Mesodermal cell (in vitro differentiated cells): ENCODE data around the gene SF3B6.

Experiments used
- H3K27ac ChIP-seq: 2 replicates; pipeline ENCODE4 v1.7.0; 2013; ENCODE audit warnings: mild to moderate bottlenecking, low read depth, low read length, moderate library complexity; ENCODE audit not compliant: severe bottlenecking
- H3K36me3 ChIP-seq: 2 replicates; pipeline ENCODE4 v1.7.1; 2013; ENCODE audit warnings: mild to moderate bottlenecking, low read length, moderate library complexity; ENCODE audit not compliant: control insufficient read depth, insufficient read depth
- H3K4me1 ChIP-seq: one replicate; pipeline ENCODE4 v1.7.1; 2013; ENCODE audit warnings: mild to moderate bottlenecking, low read length; ENCODE audit not compliant: insufficient read depth, control insufficient read depth, poor library complexity, severe bottlenecking
- H3K4me3 ChIP-seq: 2 replicates; pipeline ENCODE4 v1.7.0; 2013; ENCODE audit warnings: low read length, control low read depth, mild to moderate bottlenecking; ENCODE audit not compliant: insufficient read depth, poor library complexity, severe bottlenecking; ENCODE audit errors: extremely low read depth
- H3K9me3 ChIP-seq: 2 replicates; pipeline ENCODE4 v1.7.1; 2013; ENCODE audit warnings: mild to moderate bottlenecking, low read length, moderate library complexity; ENCODE audit not compliant: control insufficient read depth
- WGBS, 2 experiments: methylation state at CpG; one replicate each; pipeline ENCODE4 v1.1.5; 2013; ENCODE audit warnings: missing lambda C conversion rate in 2 of 2; ENCODE audit not compliant: insufficient coverage in 2 of 2; 5-methylcytosine and 5-hydroxymethylcytosine counted together

Gene SF3B6

DNA sequence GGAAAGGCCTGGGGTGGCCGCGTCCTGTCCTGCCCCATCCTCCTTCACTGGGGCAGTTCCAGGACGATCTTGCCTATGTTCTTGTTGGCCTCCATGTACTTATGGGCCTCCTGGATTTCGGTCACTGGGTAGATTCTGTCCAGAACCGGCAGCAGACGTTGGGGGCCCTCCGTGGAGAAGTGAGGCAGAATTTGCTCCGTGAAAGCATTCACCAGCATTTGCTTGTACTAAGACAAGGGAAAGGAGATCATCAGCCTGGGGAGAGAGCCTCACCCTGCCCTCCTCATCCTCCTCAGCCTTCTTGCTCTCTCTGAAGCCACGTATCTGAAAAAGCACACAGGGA, 1.4 kb upstream of the SF3B6 start:
- Histone ChIP-seq H3K9me3 (no peaks in the 10 kb centered on the region), H3K4me3 (peak overlapping the region; percentile 5), H3K27ac (peak overlapping the region; percentile 41), H3K36me3 (peaks cover 57% of the 10 kb centered on the region), H3K4me1 (peaks cover 4% of the 10 kb centered on the region)
- WGBS, 2 experiments, result 75 to 77% methylated on average over 8 of the region's 9 CpGs

- Histone ChIP-seq H3K36me3 (peaks cover 57% of the 10 kb centered on the region), H3K4me3 (peak overlapping the region; percentile 64), H3K9me3 (no peaks in the 10 kb centered on the region), H3K4me1 (peaks cover 4% of the 10 kb centered on the region), H3K27ac (peak overlapping the region; percentile 41)
- 45 to 51% methylated on average over 32 to 38 of the region's 41 CpGs for WGBS, 2 experiments
Measured at GRCh38 chr2:24076849-24077534, 866 bp upstream of the SF3B6 start.

DNA sequence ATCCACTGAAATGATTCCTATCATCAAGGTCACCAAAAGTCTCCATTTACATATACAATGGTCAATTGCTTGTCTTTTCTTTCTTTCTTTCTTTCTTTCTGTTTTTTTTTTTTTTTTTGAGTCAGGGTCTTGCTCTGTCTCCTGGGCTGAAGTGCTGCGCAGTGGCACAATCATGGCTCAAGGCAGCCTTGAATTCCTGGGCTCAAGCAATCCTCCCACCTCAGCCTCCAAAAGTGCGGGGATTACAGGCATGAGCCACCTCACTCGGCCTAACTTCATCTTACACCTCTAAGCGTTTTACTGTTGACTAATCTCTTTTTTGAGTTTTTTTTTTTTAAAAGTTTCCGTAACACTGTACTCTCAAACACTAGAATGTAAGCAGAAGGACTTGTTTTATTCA, 867 bp downstream of the SF3B6 start:
- Histone ChIP-seq H3K4me3 (peak overlapping the region; percentile 64), H3K9me3 (no peaks in the 10 kb centered on the region), H3K27ac (no peak overlapping the region), H3K4me1 (peaks cover 4% of the 10 kb centered on the region), H3K36me3 (peaks cover 54% of the 10 kb centered on the region)
- 89 to 90% methylated on average over 1 to 2 of the region's 5 CpGs for WGBS, 2 experiments

GRCh38 chr2:24073816-24074215, 2.3 kb downstream of the SF3B6 start:
- no peaks in the 10 kb centered on the region for H3K9me3 ChIP-seq
- peaks cover 4% of the 10 kb centered on the region for H3K4me1 ChIP-seq
- no peak overlapping the region for H3K27ac ChIP-seq
- 100% methylated on average over 1 to 2 of the region's 6 CpGs for WGBS, 2 experiments
- peaks cover 52% of the 10 kb centered on the region for H3K36me3 ChIP-seq
- no peak overlapping the region for H3K4me3 ChIP-seq

GRCh38 chr2:24072259-24072658, 3.9 kb downstream of the SF3B6 start:
- Histone ChIP-seq H3K4me3 (no peak overlapping the region), H3K27ac (no peak overlapping the region), H3K9me3 (no peaks in the 10 kb centered on the region), H3K4me1 (peaks cover 4% of the 10 kb centered on the region), H3K36me3 (peaks cover 58% of the 10 kb centered on the region)
- WGBS, 2 experiments, result 80 to 100% methylated on average over 1 to 2 of the region's 4 CpGs

- Histone ChIP-seq H3K4me3 (no peak overlapping the region), H3K4me1 (no peaks in the 10 kb centered on the region), H3K27ac (no peak overlapping the region), H3K36me3 (peaks cover 61% of the 10 kb centered on the region), H3K9me3 (no peaks in the 10 kb centered on the region)
- 100% methylated on average over 2 of the region's 2 CpGs; no CpG with 5 or more reads in 1 of the 2 experiments for WGBS, 2 experiments
Measured at GRCh38 chr2:24065341-24065740, 10.8 kb downstream of the SF3B6 start.

DNA sequence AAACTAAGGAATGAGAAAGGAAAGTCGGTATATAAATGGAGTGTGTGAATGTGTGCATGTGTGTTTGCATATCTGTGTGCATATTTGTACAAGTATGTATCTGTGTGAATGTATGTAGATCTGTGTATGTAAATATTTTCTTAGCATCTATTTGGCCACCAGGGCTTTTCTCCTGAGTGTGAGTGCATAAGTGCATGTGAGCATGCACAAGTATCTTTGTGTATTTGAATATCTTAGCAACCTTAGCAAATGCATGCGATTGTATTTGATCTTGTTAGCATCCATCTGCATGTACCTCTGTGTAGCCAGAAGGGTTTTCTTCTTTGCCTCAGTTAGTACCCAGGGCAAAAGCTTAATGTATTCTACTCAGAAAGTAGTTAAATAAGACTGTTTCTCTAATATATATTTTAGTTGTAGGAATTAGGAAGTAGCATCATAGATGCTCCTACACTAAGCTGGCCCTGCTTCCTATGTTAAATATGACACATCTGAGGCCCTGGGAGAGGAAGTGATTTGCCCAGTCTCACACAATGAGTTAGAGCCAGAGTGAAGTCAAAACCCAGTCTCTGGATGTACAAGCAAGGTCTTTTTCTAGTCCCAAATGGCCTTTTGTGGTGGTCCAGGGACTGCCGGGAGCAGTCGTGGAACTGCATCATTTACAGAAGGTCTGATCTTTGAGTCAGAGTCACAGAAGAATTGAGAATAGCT, 17.4 kb downstream of the SF3B6 start:
- H3K36me3 ChIP-seq, result peaks cover 29% of the 10 kb centered on the region
- H3K4me1 ChIP-seq, result no peaks in the 10 kb centered on the region
- H3K9me3 ChIP-seq, result no peaks in the 10 kb centered on the region
- no peak overlapping the region for H3K4me3 ChIP-seq
- 93 to 96% methylated on average over 2 to 4 of the region's 4 CpGs for WGBS, 2 experiments
- no peak overlapping the region for H3K27ac ChIP-seq

DNA sequence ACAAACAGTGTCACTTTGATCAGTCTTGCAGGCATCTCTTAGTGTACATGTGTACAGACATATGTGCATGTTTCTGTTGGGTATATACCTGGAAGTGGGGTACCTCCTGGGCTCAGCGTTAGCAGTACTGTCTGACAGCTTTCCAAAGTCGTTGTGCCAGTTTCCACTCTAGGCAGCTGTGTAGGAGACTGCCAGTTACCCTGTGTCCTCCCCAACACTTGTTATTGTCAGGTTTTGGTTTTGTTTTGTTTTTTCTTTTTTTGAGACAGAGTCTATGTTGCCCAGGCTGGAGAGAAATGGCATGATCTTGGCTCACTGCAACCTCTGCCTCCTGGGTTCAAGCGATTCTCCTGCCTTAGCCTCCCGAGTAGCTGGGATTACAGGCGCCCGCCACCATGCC, 20.4 kb downstream of the SF3B6 start:
- 91 to 100% methylated on average over 5 to 6 of the region's 6 CpGs for WGBS, 2 experiments
- Histone ChIP-seq H3K27ac (no peak overlapping the region), H3K4me3 (no peak overlapping the region), H3K4me1 (no peaks in the 10 kb centered on the region), H3K9me3 (no peaks in the 10 kb centered on the region), H3K36me3 (peaks cover 18% of the 10 kb centered on the region)

GRCh38 chr2:24054366-24055010, 21.6 kb downstream of the SF3B6 start:
- Histone ChIP-seq H3K27ac (no peak overlapping the region), H3K36me3 (peaks cover 18% of the 10 kb centered on the region), H3K9me3 (no peaks in the 10 kb centered on the region), H3K4me3 (no peak overlapping the region), H3K4me1 (no peaks in the 10 kb centered on the region)
- WGBS, 2 experiments, result 88 to 92% methylated on average over 4 to 6 of the region's 8 CpGs

- peaks cover 18% of the 10 kb centered on the region for H3K36me3 ChIP-seq
- H3K27ac ChIP-seq, result no peak overlapping the region
- no peak overlapping the region for H3K4me3 ChIP-seq
- no peaks in the 10 kb centered on the region for H3K9me3 ChIP-seq
- no CpG with 5 or more reads among the region's 1 CpG for WGBS, 2 experiments
- no peaks in the 10 kb centered on the region for H3K4me1 ChIP-seq
Measured at GRCh38 chr2:24052951-24053350, 23.2 kb downstream of the SF3B6 start.

- Histone ChIP-seq H3K27ac (no peak overlapping the region), H3K9me3 (no peaks in the 10 kb centered on the region), H3K36me3 (peaks cover 18% of the 10 kb centered on the region), H3K4me3 (no peak overlapping the region), H3K4me1 (no peaks in the 10 kb centered on the region)
- WGBS, 2 experiments, result 93 to 94% methylated on average over 6 of the region's 8 CpGs
Measured at GRCh38 chr2:24051833-24052232, 24.3 kb downstream of the SF3B6 start.
